GM13977 (cell line): Measurements from ENCODE around the gene ITGAE.
A peak's percentile ranks its signal among the peaks of the same experiment; 100 is the strongest.

Experiments used
- DNase-seq: peaks from one replicate; pipeline ENCODE4 v3.0.0; 2012; ENCODE audit warnings: low spot score
- in situ Hi-C: fragments of 300-500 bp; cut with MboI; formaldehyde crosslinking; loops from one replicate; pipeline ENCODE4 v1.12.0; 2022; ENCODE audit warnings: low sequenced_read_pairs, low pct_unique_long_range_greater_than_20kb, mixed read lengths, inconsistent platforms; ENCODE audit not compliant: unreplicated experiment
- TF ChIP-seq, protein P1 (sequence below): IDR thresholded peaks from 2 replicates; pipeline ENCODE4 v1.5.1; 2012; ENCODE audit warnings: mild to moderate bottlenecking, control low read depth; ENCODE audit not compliant: insufficient read depth; ENCODE audit errors: extremely low read depth, missing control alignments

ITGAE gene

DNA sequence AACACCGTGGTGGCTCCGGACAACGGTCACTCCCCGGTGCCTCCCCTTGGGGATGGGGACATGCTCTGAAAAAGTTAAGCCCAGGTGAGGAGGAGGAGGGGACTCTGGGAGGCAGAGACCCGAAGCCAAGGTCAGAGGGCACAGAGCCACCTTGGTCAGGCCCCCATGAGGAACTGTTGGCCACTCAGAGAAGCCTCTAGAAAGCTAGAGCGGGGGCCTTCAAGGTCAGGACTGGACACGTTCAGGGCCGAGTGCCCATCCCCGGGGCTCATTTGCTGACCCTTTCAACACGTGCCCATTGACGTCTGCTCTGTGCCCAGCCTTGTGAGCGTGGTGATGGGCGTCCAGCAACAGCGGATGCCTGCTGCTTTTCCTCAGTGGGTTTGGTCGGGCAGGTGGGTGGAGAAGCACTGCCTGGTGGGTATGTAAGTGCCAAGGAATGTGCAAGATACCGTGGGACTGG is 39.0 kb downstream of the ITGAE start:
- in situ Hi-C loops: no loop called here
- TF ChIP-seq, protein P1, sequence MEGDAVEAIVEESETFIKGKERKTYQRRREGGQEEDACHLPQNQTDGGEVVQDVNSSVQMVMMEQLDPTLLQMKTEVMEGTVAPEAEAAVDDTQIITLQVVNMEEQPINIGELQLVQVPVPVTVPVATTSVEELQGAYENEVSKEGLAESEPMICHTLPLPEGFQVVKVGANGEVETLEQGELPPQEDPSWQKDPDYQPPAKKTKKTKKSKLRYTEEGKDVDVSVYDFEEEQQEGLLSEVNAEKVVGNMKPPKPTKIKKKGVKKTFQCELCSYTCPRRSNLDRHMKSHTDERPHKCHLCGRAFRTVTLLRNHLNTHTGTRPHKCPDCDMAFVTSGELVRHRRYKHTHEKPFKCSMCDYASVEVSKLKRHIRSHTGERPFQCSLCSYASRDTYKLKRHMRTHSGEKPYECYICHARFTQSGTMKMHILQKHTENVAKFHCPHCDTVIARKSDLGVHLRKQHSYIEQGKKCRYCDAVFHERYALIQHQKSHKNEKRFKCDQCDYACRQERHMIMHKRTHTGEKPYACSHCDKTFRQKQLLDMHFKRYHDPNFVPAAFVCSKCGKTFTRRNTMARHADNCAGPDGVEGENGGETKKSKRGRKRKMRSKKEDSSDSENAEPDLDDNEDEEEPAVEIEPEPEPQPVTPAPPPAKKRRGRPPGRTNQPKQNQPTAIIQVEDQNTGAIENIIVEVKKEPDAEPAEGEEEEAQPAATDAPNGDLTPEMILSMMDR: no peak
- DNase-seq: no peak

DNA sequence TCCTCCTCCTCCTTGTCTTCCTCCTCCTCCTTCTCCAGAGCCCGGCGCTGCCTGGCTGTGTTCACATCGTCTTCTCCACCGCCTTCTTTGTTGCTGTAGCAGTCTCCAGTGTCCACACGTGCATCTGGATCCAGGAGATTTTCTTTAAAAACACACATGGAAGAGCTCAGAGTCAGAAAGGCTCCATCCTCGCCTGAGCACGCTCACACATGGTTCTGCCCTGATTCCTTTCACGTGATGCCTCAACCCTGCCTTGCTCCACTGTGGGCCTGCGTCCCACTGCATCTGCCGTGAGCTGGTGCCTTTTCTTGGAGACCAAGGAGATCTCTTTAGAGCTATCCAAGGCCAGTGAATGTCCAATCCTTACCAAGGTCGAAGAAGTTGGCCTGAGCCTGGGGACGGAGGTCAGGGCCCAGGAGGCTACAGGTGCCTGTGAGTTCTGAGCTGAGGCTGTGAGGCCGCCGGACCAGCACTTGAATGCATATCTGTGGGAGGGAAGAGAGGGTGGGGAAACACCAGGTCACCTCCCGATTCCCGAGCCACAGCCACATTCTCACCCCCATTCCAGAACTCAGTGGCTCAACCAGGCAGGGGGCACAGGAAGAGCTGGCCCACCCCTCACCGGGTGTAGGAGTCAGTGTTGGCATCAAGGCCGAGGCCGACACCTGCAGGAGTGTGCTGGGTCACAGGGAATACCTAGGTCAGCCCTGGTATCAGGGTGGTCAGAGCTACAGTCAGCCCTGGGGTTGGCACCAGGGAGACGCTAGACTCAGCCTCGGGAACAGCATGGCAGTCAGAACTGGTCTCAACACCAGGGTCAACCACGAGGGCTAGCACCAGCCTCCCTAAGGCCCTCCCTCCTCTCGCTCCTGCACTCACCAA is 39.7 kb downstream of the ITGAE start:
- TF ChIP-seq, protein P1: no peak
- no peak for DNase-seq
- in situ Hi-C loops: no loop called here

DNA sequence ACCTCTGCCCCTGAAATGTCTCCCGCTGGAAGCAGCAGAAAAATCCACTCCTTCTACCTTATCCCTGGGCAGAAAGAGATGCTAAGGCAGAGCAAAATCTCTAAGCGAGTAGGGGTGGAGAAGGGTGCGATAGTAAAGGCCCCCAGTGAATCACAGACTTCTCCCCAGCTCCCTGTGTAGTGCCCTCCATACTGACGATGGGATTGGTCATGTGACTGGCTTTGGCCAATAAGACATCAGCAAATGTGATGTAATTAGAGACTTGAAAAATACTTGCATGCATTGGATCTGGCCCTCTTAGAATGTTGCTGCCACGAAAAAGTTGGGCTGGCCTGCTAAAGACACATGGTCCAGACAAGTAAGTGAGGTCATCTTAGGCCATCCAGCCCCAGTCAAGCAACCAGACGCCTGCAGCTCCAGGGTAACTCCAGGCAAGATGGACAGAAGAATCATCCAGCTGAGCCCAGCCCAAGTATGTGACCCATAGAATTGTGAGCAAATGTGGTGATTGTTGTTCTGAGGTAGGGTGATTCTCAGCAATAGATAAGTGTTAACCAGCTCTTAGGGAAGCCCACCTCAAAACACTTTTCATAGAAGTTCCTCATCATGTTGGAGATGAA is 41.3 kb downstream of the ITGAE start:
- TF ChIP-seq, protein P1: no peak
- in situ Hi-C loops: no loop called here
- no peak for DNase-seq

DNA sequence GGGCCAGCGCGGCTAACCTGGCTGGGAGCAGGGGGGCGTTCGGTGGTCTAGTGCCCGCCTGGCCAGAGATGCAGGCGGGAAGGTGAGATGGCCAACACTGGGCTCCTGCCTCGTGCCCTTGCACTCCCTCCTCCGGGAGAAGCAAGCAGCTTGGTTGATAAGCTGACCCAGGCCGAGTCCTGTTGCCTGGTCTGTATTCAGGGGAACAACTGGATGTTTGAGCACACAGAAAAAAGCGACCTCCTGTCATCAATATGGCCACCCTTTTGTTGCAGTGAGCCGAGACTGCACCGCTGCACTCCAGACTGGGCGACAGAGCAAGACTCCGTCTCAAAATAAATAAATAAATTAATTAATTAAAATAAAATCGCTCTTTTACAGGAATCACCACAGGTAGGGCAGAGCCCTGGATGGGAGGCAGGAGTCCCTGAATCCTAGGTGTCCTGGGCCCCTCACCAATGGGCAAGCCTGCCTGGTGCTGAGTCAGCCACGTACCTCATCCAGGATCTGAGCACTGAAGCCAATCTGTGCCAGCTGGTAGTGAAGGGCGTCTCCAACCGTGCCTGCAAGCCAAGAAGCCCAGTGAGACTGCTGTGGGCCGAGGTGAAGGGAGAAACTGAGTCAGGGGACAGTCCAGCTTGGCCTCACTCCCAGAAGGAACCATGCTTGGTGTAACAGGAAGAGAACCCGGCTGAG is 45.5 kb downstream of the ITGAE start:
- in situ Hi-C loops: no loop called here
- DNase-seq: no peak
- TF ChIP-seq, protein P1: no peak

DNA sequence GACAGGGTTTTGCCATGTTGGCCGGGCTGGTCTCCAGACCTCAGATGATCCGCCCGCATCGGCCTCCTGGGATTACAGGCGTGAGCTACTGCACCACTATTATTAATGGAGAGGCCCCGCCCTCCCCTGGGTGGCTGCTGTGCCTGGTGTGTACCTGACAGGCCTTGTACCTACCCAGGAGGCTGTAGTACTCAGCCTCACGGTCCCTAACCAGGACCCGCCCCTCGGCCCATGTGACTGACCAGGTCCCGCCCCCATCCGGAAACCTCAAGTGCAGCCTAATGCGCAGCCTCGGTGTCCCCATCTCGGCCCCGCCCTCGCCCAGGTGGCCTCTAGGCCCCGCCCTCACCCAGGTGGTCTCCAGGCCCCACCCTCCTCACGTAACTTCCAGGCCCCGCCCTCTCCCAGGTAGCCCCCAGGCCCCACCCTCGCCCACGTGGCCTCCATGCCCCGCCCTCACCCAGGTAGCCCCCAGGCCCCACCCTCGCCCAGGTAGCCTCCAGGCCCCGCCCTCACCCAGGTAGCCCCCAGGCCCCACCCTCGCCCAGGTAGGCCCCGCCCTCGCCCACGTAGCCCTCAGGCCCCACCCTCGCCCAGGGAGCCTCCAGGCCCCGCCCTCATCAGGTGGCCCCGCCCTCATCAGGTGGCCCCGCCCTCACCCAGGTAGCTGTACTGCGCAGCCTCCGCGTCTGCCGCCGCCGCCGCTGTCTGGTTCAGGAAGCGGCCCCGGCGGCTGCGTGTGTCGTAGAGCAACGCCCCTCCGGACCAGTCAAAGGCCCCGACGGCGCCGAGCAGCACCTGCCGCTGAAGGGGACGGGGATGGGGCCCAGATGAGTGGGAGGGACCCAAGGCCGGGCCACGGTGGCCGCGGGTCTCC is 46.3 kb downstream of the ITGAE start:
- TF ChIP-seq, protein P1: no peak
- peak; percentile 86 for DNase-seq
- in situ Hi-C loops: no loop called here

DNA sequence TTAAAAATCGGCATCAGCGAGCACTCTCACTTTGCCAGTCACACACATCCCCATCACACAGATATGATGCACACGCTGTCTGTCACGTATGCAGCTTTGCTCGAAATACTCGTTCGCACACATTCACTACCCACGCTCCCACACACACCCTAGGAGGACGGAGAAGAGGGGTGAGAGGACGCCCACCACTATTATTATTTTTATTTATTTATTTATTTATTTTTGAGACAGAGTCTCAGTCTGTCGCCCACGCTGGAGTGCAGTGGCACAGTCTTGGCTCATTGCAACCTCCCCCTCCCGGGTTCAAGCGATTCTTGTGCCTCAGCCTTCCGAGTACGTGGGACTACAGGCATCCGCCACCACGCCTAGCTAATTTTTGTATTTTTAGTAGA is 46.9 kb downstream of the ITGAE start:
- in situ Hi-C loops: no loop called here
- DNase-seq: no peak
- TF ChIP-seq, protein P1: no peak
